GM23338 (cell line): ENCODE data around the gene FUT6. TPM values are rescaled to one million over a fixed set of nuclear protein-coding genes. Genes with fewer than 3 reads are reported as not detected.

Experiments used
- ATAC-seq: fragments of 200-7000 bp; cut with Tn5 transposase; 3 replicates; pipeline ENCODE4 v1.9.1; 2020
- DNase-seq: peaks from one replicate; pipeline ENCODE4 v3.0.0-alpha.2; 2015; ENCODE audit warnings: low spot score
- H2AFZ ChIP-seq: fragments of 200-600 bp; sonication (generic); 2 replicates; pipeline ENCODE4 v1.8.0; 2016; ENCODE audit warnings: antibody characterized with exemption, mild to moderate bottlenecking, moderate library complexity
- H3F3A ChIP-seq: fragments of 200-600 bp; sonication (generic); replicated peaks from 2 replicates; pipeline ENCODE4 v1.8.0; 2017; ENCODE audit warnings: antibody characterized with exemption, mixed run types, low read depth
- H3K27ac ChIP-seq: fragments of 200-600 bp; sonication (generic); 2 replicates; pipeline ENCODE4 v1.6.1; 2016; ENCODE audit warnings: low read depth
- H3K27me3 ChIP-seq: fragments of 200-600 bp; sonication (generic); 2 replicates; pipeline ENCODE4 v1.8.0; 2016; ENCODE audit warnings: mild to moderate bottlenecking, mixed run types, moderate library complexity; ENCODE audit not compliant: insufficient read depth
- H3K36me3 ChIP-seq: fragments of 200-600 bp; sonication (generic); 2 replicates; pipeline ENCODE4 v1.8.0; 2016; ENCODE audit warnings: mild to moderate bottlenecking; ENCODE audit not compliant: insufficient read depth
- H3K4me1 ChIP-seq: fragments of 200-600 bp; sonication (generic); 2 replicates; pipeline ENCODE4 v1.8.0; 2016; ENCODE audit warnings: mild to moderate bottlenecking, moderate library complexity; ENCODE audit not compliant: insufficient read depth
- H3K4me2 ChIP-seq: fragments of 200-600 bp; sonication (generic); 2 replicates; pipeline ENCODE4 v1.7.1; 2017; ENCODE audit warnings: mixed run types
- H3K4me3 ChIP-seq: fragments of 200-600 bp; sonication (generic); 2 replicates; pipeline ENCODE4 v1.6.1; 2016; ENCODE audit warnings: mixed run types
- H3K79me2 ChIP-seq: fragments of 200-600 bp; sonication (generic); replicated peaks from 2 replicates; pipeline ENCODE4 v1.8.0; 2017; ENCODE audit warnings: mild to moderate bottlenecking; ENCODE audit not compliant: insufficient read depth
- H3K9me2 ChIP-seq: fragments of 200-600 bp; sonication (generic); 2 replicates; pipeline ENCODE4 v1.8.0; 2017; ENCODE audit not compliant: insufficient read depth
- H4K20me1 ChIP-seq: fragments of 200-600 bp; sonication (generic); replicated peaks from 2 replicates; pipeline ENCODE4 v1.8.0; 2017; ENCODE audit warnings: mild to moderate bottlenecking; ENCODE audit not compliant: insufficient read depth
- H3K27ac Mint-ChIP-seq: 2 replicates; pipeline ENCODE4 v1.8.0; 2020; ENCODE audit warnings: inconsistent platforms, mild to moderate bottlenecking, moderate library complexity, mixed read lengths
- H3K27me3 Mint-ChIP-seq: 3 replicates; pipeline ENCODE4 v1.8.0; 2022; ENCODE audit warnings: low read depth, mild to moderate bottlenecking, moderate library complexity, mixed read lengths, inconsistent platforms; ENCODE audit not compliant: insufficient read depth, poor library complexity
- H3K36me3 Mint-ChIP-seq: 3 replicates; pipeline ENCODE4 v1.8.0; 2021; ENCODE audit warnings: low read depth, mild to moderate bottlenecking, inconsistent platforms, moderate library complexity, mixed read lengths
- H3K4me1 Mint-ChIP-seq: 3 replicates; pipeline ENCODE4 v1.8.0; 2020; ENCODE audit warnings: mild to moderate bottlenecking, inconsistent platforms, mixed read lengths
- H3K4me3 Mint-ChIP-seq: 3 replicates; pipeline ENCODE4 v1.8.0; 2021; ENCODE audit warnings: moderate library complexity, mild to moderate bottlenecking, inconsistent platforms, mixed read lengths
- H3K9me3 Mint-ChIP-seq: 3 replicates; pipeline ENCODE4 v1.8.0; 2020; ENCODE audit warnings: moderate library complexity, mild to moderate bottlenecking, inconsistent platforms, mixed read lengths
- CREB1 ChIP-seq: fragments of 250-450 bp; sonication (Bioruptor Pico); IDR thresholded peaks from 2 replicates; pipeline ENCODE4 v1.5.0; 2020; ENCODE audit warnings: low read depth, mild to moderate bottlenecking, moderate library complexity
- CTCF ChIP-seq, 2 experiments: fragments of 200-600 bp in 1 of 2; sonication (generic) in 1 of 2; conservative IDR thresholded peaks; 2 replicates each; pipeline versions ENCODE4 v1.5.1 to v1.6.1; 2016 to 2017; ENCODE audit warnings: antibody characterized with exemption in 2 of 2, low read depth in 2 of 2, mild to moderate bottlenecking in 2 of 2, moderate library complexity in 1 of 2
- EZH2 ChIP-seq: fragments of 200-600 bp; sonication (generic); IDR thresholded peaks from one replicate; pipeline ENCODE4 v1.8.0; 2017; ENCODE audit warnings: antibody characterized with exemption, mild to moderate bottlenecking, low read depth; ENCODE audit not compliant: unreplicated experiment
- EZH2phosphoT487 ChIP-seq: fragments of 200-600 bp; sonication (generic); IDR thresholded peaks from one replicate; pipeline ENCODE4 v1.8.1; 2018; ENCODE audit warnings: antibody characterized with exemption; ENCODE audit not compliant: unreplicated experiment
- JUNB ChIP-seq: IDR thresholded peaks from one replicate; pipeline ENCODE4 v1.6.1; 2016; ENCODE audit warnings: antibody characterized with exemption; ENCODE audit not compliant: unreplicated experiment
- NANOG ChIP-seq: IDR thresholded peaks from 2 replicates; pipeline ENCODE4 v1.6.1; 2016; ENCODE audit warnings: antibody characterized with exemption, borderline replicate concordance
- POLR2AphosphoS5 ChIP-seq: IDR thresholded peaks from 2 replicates; pipeline ENCODE4 v1.6.1; 2016; ENCODE audit warnings: antibody characterized with exemption, low read depth
- STAT1 ChIP-seq: IDR thresholded peaks from one replicate; pipeline ENCODE4 v1.6.1; 2016; ENCODE audit warnings: antibody characterized with exemption; ENCODE audit not compliant: unreplicated experiment
- ZNF114 ChIP-seq: fragments of 250-450 bp; sonication (Bioruptor Pico); IDR thresholded peaks from 2 replicates; pipeline ENCODE4 v1.5.0; 2020; ENCODE audit warnings: mild to moderate bottlenecking, moderate library complexity
- ZNF331 ChIP-seq: fragments of 250-450 bp; sonication (Bioruptor Pico); IDR thresholded peaks from 2 replicates; pipeline ENCODE4 v1.5.0; 2020; ENCODE audit warnings: low read depth, mild to moderate bottlenecking, moderate library complexity
- polyA plus RNA-seq: library from polyadenylated mRNA; unstranded; fragments of >200 nt; fragmentation: Nextera tagmentation; extraction: Ambion mirVana; gene quantifications from 2 replicates; pipeline ENCODE4 v1.2.1, GENCODE V29; 2016
- total RNA-seq: library from RNA; depleted of rRNA; stranded (reverse); fragments of >200 nt; shearing (Covaris generic); gene quantifications from 2 replicates; pipeline ENCODE4 v1.2.3, GENCODE V29; 2014
- TF ChIP-seq, protein P1 (sequence below): IDR thresholded peaks from one replicate; pipeline ENCODE4 v1.6.1; 2018; ENCODE audit warnings: antibody characterized with exemption; ENCODE audit not compliant: unreplicated experiment
- TF ChIP-seq, protein P2 (sequence below): fragments of 250-450 bp; sonication (Bioruptor Pico); IDR thresholded peaks from 2 replicates; pipeline ENCODE4 v1.5.0; 2020; ENCODE audit warnings: mild to moderate bottlenecking, moderate library complexity
- TF ChIP-seq, protein P3 (sequence below): IDR thresholded peaks from 2 replicates; pipeline ENCODE4 v1.6.1; 2016; ENCODE audit warnings: antibody characterized with exemption

The FUT6 gene
- total and polyA plus RNA-seq, 2 experiments from 2014 or later = not detected

DNA sequence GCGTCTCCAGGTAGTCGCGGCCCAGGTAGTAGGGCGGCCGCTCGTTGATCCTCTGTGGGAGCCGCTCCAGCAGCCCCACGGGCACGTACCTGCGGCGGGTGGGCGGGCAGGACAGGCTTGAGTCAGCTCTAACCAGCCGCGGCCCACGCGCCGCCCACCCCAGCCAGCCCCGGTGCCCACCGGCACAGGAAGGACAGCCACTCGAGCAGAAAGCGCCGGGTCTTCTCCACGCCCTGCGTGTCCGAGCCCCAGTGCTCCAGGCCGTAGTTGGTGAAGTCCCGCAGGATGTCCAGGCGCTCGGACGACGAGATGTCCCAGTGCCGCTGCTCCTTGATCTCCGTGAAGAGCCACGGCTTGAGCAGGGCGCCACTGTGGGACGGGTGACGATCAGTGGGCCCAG is 54.1 kb downstream of the FUT6 start:
- no peak for ATAC-seq
- no peak overlapping the region for H3K27ac Mint-ChIP-seq

More for the DNA sequence above, 54.1 kb downstream of the FUT6 start:
- Histone ChIP-seq H3K27ac (no peak overlapping the region), H2AFZ (no peak overlapping the region), H3K4me1 (no peaks in the 10 kb centered on the region), H3K4me2 (no peak overlapping the region), H3K36me3 (peaks cover 5% of the 10 kb centered on the region; the same call in 1 of the 2 replicates), H4K20me1 (peaks cover 3% of the 10 kb centered on the region; the same call in 1 of the 2 replicates), H3K27me3 (no peaks in the 10 kb centered on the region), H3K4me3 (no peak overlapping the region), H3K79me2 (no peaks in the 10 kb centered on the region), H3F3A (no peaks in the 10 kb centered on the region), H3K9me2 (no peaks in the 10 kb centered on the region)
- peaks cover 4% of the 10 kb centered on the region; the same call in 2 of the 3 replicates for H3K4me1 Mint-ChIP-seq
- peaks cover 12% of the 10 kb centered on the region for H3K27me3 Mint-ChIP-seq
- TF ChIP-seq NANOG (no peak), JUNB (no peak), POLR2AphosphoS5 (no peak), ZNF114 (CRISPR knock-in tag) (no peak), CTCF (conservative IDR thresholded peaks at IDR 0.05; ENCODE audit: low read depth in 2 of 2) (no peak), ZNF331 (CRISPR knock-in tag) (no peak), STAT1 (no peak), EZH2phosphoT487 (no peak), EZH2 (no peak), CREB1 (CRISPR knock-in tag) (no peak)
- TF ChIP-seq, protein P1, sequence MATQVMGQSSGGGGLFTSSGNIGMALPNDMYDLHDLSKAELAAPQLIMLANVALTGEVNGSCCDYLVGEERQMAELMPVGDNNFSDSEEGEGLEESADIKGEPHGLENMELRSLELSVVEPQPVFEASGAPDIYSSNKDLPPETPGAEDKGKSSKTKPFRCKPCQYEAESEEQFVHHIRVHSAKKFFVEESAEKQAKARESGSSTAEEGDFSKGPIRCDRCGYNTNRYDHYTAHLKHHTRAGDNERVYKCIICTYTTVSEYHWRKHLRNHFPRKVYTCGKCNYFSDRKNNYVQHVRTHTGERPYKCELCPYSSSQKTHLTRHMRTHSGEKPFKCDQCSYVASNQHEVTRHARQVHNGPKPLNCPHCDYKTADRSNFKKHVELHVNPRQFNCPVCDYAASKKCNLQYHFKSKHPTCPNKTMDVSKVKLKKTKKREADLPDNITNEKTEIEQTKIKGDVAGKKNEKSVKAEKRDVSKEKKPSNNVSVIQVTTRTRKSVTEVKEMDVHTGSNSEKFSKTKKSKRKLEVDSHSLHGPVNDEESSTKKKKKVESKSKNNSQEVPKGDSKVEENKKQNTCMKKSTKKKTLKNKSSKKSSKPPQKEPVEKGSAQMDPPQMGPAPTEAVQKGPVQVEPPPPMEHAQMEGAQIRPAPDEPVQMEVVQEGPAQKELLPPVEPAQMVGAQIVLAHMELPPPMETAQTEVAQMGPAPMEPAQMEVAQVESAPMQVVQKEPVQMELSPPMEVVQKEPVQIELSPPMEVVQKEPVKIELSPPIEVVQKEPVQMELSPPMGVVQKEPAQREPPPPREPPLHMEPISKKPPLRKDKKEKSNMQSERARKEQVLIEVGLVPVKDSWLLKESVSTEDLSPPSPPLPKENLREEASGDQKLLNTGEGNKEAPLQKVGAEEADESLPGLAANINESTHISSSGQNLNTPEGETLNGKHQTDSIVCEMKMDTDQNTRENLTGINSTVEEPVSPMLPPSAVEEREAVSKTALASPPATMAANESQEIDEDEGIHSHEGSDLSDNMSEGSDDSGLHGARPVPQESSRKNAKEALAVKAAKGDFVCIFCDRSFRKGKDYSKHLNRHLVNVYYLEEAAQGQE = no peak
- TF ChIP-seq, protein P2, sequence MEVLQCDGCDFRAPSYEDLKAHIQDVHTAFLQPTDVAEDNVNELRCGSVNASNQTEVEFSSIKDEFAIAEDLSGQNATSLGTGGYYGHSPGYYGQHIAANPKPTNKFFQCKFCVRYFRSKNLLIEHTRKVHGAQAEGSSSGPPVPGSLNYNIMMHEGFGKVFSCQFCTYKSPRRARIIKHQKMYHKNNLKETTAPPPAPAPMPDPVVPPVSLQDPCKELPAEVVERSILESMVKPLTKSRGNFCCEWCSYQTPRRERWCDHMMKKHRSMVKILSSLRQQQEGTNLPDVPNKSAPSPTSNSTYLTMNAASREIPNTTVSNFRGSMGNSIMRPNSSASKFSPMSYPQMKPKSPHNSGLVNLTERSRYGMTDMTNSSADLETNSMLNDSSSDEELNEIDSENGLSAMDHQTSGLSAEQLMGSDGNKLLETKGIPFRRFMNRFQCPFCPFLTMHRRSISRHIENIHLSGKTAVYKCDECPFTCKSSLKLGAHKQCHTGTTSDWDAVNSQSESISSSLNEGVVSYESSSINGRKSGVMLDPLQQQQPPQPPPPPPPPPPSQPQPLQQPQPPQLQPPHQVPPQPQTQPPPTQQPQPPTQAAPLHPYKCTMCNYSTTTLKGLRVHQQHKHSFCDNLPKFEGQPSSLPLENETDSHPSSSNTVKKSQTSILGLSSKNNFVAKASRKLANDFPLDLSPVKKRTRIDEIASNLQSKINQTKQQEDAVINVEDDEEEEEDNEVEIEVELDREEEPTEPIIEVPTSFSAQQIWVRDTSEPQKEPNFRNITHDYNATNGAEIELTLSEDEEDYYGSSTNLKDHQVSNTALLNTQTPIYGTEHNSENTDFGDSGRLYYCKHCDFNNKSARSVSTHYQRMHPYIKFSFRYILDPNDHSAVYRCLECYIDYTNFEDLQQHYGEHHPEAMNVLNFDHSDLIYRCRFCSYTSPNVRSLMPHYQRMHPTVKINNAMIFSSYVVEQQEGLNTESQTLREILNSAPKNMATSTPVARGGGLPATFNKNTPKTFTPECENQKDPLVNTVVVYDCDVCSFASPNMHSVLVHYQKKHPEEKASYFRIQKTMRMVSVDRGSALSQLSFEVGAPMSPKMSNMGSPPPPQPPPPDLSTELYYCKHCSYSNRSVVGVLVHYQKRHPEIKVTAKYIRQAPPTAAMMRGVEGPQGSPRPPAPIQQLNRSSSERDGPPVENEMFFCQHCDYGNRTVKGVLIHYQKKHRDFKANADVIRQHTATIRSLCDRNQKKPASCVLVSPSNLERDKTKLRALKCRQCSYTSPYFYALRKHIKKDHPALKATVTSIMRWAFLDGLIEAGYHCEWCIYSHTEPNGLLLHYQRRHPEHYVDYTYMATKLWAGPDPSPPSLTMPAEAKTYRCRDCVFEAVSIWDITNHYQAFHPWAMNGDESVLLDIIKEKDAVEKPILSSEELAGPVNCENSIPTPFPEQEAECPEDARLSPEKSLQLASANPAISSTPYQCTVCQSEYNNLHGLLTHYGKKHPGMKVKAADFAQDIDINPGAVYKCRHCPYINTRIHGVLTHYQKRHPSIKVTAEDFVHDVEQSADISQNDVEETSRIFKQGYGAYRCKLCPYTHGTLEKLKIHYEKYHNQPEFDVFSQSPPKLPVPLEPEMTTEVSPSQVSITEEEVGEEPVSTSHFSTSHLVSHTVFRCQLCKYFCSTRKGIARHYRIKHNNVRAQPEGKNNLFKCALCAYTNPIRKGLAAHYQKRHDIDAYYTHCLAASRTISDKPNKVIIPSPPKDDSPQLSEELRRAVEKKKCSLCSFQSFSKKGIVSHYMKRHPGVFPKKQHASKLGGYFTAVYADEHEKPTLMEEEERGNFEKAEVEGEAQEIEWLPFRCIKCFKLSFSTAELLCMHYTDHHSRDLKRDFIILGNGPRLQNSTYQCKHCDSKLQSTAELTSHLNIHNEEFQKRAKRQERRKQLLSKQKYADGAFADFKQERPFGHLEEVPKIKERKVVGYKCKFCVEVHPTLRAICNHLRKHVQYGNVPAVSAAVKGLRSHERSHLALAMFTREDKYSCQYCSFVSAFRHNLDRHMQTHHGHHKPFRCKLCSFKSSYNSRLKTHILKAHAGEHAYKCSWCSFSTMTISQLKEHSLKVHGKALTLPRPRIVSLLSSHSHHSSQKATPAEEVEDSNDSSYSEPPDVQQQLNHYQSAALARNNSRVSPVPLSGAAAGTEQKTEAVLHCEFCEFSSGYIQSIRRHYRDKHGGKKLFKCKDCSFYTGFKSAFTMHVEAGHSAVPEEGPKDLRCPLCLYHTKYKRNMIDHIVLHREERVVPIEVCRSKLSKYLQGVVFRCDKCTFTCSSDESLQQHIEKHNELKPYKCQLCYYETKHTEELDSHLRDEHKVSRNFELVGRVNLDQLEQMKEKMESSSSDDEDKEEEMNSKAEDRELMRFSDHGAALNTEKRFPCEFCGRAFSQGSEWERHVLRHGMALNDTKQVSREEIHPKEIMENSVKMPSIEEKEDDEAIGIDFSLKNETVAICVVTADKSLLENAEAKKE (CRISPR knock-in tag) = no peak
- TF ChIP-seq, protein P3, sequence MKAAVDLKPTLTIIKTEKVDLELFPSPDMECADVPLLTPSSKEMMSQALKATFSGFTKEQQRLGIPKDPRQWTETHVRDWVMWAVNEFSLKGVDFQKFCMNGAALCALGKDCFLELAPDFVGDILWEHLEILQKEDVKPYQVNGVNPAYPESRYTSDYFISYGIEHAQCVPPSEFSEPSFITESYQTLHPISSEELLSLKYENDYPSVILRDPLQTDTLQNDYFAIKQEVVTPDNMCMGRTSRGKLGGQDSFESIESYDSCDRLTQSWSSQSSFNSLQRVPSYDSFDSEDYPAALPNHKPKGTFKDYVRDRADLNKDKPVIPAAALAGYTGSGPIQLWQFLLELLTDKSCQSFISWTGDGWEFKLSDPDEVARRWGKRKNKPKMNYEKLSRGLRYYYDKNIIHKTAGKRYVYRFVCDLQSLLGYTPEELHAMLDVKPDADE = no peak
- no peak for DNase-seq
- H3K9me3 Mint-ChIP-seq = no peaks in the 10 kb centered on the region; the same call in 1 of the 3 replicates
- H3K4me3 Mint-ChIP-seq = no peak overlapping the region
- H3K36me3 Mint-ChIP-seq = peaks cover 40% of the 10 kb centered on the region
